Endometrial microvascular endothelial cells (primary cell): ENCODE results near the gene CHMP1A. TPM values are rescaled to one million over a fixed set of nuclear protein-coding genes. Genes with fewer than 3 reads are reported as not detected.
"Not testable (repeated sequence)": the region's sequence is repeated elsewhere in the genome, so short reads cannot be mapped to it uniquely, and the experiment has no call there.

ENCODE experiments used
- in situ Hi-C: cut with HindIII; loops from 2 replicates; pipeline ENCODE4 v1.10.0; 2017; ENCODE audit warnings: low sequenced_read_pairs, low pct_unique_long_range_greater_than_20kb; ENCODE audit errors: inconsistent ontology term
- total RNA-seq: library from RNA; depleted of rRNA; stranded (reverse); fragments of >200 nt; gene quantifications from one replicate; pipeline ENCODE4 v1.2.3, GENCODE V29; 2015; ENCODE audit errors: inconsistent ontology term

The CHMP1A gene
- total RNA-seq, 1 donor from 2014 or later = 110 TPM

- in situ Hi-C loops = no loop called here
Measured at GRCh38 chr16:89667633-89668032, 10.1 kb upstream of the CHMP1A start.

- in situ Hi-C loops = not testable (repeated sequence)
Measured at GRCh38 chr16:89667000-89667399, 9.5 kb upstream of the CHMP1A start.

DNA sequence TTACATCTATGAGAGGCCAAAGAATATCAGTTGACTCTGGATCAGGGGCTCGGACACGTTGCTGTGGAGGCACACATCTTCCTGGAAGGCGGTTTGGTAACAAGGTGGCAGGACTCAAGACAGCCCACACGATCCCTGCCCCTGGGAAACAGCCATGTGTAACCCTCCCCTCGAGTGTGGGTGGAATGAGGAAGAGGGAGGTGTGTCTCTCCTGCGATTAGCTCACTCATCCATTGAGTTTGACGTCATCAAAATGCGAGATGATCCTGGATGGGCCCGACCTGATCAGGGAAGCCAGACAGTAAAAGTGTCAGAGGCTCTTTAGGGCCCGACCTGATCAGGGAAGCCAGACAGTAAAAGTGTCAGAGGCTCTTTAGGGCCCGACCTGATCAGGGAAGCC lies 6.7 kb upstream of the CHMP1A start:
- in situ Hi-C loops = not testable (repeated sequence)

GRCh38 chr16:89661215-89661614 lies 3.7 kb upstream of the CHMP1A start:
- in situ Hi-C loops = no loop called here

- in situ Hi-C loops = no loop called here
Measured at GRCh38 chr16:89660146-89660545, 2.6 kb upstream of the CHMP1A start.

GRCh38 chr16:89658221-89658879 lies 842 bp upstream of the CHMP1A start:
- in situ Hi-C loops = no loop called here

DNA sequence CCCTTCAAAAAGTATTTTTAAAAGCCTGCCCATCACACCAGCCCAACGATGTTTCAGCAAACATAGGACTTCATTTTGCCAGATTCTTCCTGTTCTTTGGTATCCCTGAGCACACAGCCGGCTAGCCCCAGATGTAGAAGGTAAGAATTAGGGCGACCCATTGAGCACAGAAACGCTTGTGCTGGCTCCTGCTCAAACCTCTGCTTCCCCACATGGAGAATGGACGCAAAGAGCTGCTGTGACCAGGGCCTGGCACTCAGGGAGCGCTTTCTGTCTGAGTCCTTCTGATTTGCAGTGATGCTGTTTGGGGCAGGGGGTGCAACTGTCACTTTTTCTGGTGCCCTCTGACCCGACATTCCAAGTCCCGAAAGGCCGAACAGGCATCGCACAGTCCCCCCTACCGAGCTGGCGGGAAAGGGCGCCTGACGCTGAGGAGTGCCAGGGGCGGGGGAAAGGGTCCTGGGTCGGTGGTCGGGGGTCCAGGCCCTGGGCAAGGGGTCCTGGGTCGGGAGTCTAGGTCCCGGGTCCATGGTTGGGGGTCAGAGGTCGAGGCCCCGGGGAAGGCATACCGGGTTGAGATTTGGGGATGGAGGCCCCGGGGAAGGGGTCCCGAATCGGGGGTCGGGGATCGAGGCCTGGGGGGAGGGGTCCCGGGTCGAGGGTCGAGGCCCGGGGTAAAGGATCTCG lies 930 bp downstream of the CHMP1A start:
- in situ Hi-C loops = no loop called here

DNA sequence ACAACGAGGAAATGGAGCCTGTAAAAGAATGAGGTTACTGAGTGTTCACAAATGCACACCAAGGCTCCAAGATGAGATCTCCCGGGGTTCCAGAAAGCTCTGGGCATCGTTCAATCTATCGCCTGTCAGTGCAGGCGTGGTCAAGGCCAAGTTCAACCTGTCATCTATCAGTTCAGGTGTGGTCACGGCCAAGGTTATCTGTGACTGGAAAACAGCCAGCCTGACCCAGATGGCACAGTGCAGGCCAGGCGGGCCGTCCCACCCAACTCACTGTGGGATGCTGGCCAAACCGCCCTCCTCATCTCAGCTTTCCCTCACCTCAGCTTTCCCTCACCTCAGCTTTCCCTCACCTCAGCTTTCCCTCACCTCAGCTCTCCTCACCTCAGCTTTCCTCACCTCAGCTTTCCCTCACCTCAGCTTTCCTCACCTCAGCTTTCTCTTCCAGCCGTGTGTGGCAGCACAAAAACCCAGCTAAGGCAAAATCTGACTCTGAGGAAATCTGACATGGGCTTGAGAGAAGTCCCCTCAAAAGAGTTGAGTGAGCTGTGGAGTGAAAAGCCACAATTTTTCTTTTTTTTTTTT lies 2.4 kb downstream of the CHMP1A start:
- in situ Hi-C loops = no loop called here

DNA sequence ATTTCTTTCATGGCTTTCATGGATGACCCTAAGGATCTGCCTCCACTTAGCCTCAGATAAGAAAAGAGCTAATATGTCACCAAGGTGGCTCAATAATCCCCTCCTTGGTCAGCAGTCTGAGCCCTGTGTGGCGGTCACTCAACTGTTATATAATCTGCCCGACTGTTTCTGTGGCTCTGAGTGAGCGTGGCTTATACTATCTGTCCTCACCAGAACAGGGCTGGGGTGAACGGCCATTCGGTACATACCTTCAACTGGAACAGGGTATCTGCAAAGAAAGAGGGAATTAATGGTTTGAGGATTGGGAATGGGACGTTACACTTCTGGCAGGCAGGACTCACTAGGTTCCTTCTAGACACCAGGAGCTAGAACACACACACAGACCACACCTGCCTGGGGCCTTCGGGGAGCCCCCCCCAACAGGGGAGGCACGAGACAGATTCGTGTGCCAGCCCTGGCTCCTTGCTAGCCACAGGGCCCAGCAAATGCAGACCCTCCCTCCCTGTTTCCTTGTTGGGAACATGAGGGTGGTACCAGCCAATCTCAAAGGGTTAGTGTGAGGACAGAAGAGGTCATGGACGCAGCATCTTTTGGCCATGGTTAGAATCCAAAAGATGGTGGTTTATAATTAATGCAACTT lies 3.7 kb downstream of the CHMP1A start:
- in situ Hi-C loops = no loop called here

DNA sequence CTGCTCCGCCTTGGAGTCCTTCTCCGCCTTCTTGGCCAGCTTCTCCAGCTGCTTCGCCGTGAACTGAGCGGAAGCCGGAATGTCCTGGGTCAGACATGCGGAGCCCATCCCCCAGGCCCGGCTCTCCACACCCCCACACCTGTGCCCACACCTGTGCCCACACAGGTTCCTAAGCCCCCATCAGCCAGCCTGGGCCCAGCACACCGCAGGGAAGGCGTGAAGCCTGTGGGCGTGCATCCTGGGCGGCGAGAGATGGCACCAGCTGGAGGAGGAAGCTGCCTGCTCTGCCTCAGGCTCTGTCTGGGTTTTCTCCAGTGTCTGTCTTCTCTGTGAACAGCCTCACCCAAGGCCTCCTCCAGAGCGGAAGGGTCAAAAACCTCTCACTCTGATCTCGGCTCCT lies 5.9 kb downstream of the CHMP1A start:
- in situ Hi-C loops = no loop called here

- in situ Hi-C loops = no loop called here
Measured at GRCh38 chr16:89646906-89647305, 10.6 kb downstream of the CHMP1A start.

DNA sequence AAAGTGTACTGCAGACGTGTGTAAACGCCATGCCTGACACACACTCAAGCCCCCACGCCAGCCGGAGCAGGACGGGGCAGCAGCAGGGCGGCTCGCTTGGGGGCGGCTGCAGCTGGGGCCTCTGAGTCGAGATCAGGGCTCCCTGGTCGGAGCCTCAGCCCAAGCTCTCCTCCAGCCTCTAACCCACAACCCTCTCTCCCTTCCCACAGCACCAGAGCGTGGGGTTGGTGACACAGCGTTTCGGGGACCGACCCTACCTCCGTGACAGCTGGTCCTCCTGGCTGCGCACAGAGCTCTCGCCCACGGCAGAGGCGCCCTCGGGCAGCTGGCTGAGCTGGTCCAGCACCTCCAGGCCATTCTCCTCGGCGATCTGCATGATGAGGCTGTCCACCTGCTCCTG lies 11.2 kb downstream of the CHMP1A start:
- in situ Hi-C loops = no loop called here

DNA sequence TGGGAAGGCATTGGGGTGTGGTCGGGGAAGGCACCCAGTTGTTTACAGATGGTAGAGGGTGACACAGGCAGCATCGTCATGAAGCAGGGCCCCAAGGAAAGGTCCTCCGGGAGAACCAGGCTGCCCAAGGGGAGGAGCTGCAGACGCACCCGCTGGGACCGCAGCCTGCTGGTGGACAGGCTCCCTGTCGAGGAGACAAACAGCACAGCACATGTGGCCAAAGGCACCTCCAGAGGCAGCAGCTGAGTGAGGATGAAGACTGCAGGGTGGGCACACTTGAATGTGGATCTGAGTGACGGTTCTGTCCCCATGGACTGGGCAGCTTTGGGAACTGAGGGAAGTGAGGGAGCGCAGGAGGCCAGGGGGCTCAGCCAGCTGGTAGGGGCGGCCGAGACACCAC lies 12.4 kb downstream of the CHMP1A start:
- in situ Hi-C loops = no loop called here

DNA sequence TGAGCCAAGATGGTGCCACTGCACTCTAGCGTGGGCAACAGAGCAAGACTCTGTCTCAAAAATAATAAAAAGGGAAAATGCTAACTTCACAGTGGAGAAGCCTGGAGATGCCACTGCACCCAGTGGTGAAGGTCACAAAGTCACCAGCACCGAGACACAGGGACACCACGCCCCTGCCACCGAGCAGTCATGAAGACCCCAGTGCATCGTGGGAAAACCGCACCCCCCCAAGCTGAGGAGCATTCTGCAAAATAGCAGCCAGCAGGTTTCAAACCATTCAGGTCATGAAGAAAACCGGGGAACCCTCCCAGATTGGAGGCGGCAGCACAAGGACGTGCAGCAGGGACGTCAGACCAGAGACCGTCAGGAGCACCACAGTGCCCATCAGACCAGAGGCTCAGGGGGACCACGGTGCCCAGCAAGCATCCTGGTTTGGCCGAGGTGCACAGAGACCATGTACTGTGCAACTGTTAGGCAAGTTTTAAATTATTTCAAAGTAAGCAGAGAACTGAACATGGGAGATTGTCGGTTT lies 13.7 kb downstream of the CHMP1A start:
- in situ Hi-C loops = no loop called here

GRCh38 chr16:89642574-89642973 lies 14.9 kb downstream of the CHMP1A start:
- in situ Hi-C loops = no loop called here

DNA sequence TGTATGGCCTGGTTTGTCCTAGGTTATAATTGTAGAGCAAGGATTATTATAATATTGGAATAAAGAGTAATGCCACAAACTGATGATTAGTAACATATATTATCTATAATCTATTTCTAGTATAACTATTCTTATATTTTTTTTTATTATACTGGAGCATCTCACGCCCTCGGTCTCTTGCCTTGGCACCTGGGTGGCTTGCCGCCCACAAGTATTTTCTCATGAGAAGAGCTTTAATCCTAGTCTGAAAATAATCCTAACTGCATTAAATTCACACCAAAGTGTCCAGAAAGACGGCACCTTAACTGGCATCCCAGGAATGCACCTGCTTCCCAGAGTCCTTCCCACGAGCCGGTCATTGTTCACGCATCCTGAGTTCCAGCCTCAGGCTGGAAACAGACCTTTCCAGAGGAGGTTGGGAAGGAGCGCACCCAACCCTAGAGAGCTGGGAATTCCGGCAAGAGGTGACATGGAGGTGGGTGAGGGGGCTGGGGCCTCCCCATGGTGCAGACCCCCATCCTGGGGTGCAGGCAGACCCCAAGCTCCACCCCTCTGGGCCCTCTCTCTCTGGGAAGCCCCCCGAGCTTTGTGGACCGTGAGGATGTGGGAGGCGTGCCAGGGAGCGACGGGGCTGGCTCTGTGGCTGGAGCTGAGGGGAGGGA lies 15.9 kb downstream of the CHMP1A start:
- in situ Hi-C loops = no loop called here

DNA sequence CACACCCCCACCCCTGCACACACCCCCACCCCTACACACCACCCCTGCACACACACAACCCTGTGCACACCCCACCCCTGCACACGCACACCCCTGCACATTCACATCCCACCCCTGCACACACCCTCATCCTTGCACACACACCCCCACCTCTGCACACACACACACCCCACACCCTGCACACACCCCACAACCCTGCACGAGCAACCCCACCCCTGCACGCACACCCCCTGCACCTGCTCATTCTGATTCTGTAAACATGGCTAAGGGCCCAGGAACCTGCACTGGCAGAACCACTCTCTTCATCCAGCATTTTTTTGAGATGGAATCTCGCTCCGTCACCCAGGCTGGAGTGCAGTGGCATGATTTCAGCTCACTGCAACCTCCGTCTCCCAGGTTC lies 18.1 kb downstream of the CHMP1A start:
- in situ Hi-C loops = no loop called here

DNA sequence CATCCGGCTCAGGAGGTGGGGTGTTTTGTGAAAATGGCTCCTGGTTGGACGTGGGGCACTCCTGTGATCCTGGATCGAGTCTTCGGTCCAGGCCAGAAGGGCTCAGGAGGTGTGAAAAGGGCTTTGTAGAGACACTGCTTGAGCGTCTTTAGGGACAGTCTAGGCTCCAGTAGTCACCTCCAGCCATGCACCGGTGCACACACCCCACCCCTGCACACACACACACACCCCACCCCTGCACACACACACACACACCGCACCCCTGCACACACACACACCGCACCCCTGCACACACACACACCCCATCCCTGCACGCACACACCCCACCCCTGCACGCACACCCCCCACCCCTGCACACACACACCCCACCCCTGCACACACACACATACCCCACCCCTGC lies 19.1 kb downstream of the CHMP1A start:
- in situ Hi-C loops = no loop called here

GRCh38 chr16:89637379-89637778 lies 20.1 kb downstream of the CHMP1A start:
- in situ Hi-C loops = no loop called here
